HUDEP-2 (cell line): ENCODE results near the gene AHNAK2.
"Not testable (repeated sequence)": the region's sequence is repeated elsewhere in the genome, so short reads cannot be mapped to it uniquely, and the experiment has no call there.

ENCODE experiments used
- DNase-seq, 76 experiments: peaks; one replicate each; lab custom pipeline; 2025; ENCODE audit not compliant: unreplicated experiment in 76 of 76; lab: John Stamatoyannopoulos, UW

Gene AHNAK2

DNA sequence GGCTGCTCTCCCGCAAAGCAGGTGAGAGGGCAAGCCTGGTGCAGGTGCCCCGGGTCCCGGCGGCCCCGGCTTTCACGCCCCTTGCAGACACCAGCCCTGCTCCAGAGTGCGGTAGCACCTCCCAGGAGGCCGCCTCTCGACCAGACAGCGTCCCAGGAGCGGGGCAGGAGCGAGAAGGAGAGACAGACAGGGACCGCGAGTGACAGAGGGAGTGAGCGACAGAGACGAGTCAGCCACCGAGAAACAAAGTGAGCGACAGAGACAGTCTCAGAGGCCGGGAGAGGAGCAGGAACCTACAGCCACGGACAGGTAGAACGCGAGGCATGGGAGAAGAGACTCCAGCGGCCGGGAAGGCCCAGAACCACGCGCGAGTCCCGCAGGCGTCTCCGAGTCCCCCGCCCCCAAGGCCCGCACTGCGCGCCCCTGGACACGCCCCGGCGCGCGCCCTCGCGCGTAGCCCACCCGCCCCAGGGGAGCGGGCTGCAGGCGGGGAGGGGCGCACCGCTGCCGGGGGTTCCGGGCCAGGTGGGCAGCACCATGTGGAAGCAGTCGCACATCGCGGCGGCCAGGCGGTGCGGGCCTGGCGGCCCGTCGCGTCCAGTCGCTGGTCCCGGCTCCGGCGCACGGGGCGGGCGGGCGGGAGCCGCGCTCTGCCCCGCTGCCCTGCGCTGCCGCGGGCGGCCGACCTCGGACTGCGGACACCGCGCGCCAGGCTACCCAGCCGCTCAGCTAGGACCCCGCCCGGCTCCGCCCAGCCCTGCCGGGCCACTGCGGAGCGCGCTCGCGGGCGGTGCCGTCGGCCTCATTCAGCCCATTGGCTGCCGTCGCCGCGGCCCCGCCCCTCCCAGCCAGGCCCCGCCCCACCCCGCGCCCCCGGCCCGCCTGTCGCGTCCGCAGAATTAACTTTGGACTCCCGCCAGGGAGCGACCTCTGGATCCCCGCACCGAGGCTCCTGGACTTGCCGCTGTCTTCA is at the start of gene AHNAK2:
Gene AHNAK2, minus strand, starts transcription at position 694 of the 973 bp plus-strand sequence. Its CDS starts 137 bp downstream, at position 557.
- DNase-seq, result peak in 63 of 76 experiments; percentile 17 to 83 (median 60)

DNA sequence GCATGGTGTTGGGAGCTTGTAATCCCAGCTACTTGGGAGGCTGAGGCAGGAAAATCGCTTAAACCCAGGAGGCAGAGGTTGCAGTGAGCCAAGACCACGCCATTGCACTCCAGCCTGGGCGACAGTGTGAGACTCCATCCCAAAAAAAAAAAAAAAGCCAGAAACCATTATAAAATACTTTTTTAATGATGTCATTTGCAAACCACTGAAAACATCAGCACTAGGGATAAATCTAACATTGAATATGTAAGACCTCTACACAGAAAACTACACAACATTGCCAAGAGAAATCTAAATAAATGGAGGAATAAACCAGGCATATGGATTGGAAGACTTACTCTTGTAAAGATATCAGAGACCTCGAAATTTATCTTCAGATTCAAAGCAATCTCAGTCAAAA is 49.5 kb upstream of the AHNAK2 start:
- not testable (repeated sequence) for DNase-seq

DNA sequence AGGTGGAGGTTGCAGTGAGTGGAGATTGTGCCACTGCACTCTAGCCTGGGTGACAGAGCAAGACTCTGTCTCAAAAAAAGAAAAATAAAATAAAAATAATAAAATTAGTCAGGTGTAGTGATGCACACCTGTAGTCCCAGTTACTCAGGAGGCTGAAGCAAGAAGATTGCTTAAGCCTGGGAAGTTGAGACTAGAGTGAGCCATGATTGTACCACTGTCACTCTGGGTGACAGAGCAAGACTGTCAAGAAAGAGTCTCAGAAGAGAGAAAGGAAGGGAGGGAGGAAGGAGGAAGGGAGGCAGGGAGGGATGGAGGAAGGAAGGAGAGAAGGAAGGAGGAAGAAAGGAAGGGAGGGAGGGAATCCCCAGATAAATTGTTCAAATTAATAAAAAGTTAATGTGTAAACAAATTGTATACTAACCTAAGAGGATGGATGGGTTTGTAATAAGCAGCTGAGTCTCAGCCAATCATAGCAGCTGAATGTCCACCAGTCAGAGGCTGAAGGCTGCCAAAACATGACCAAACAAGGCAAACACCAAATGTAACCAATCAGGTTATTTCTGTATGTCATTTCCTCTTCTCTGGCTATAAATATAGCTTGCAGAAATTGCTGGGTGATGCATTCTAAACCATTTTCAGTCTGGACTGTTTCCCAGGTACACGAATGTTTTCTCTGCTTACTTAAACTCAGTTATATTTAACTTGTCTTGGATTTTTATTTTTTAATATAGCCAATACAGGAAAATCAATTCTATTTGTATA is 48.8 kb upstream of the AHNAK2 start:
- DNase-seq, result no peak

DNA sequence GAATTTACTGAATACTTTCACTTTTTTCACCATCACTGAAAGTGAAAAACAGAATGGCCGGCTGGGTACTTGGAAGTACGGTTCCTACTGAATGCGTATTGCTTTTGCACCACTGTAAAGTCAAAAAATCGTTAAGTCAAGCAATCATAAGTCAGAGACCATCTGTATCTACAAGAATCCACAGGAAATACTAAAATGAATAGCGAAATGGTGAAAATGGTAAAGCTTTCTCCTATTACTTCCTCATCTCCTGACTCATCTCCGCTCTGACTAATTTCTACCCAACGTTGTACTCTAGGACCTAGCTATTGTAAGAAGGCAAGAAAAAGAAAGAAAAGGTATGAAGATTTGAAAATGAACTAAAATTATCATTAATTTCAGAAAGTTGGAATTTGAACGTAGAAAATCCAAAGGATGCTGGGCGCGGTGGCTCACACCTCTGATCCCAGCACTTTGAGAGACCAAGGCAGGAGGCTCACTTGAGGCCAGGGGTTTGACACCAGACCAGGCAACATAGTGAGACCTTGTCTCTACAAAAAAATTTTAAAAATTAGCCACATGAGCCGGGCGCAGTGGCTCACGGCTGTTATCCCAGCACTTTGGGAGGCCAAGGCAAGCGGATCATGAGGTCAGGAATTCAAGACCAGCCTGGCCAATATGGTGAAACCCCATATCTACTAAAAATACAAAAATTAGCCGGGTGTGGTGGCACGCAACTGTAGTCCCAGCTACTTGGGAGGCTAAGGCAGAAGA is 48.0 kb upstream of the AHNAK2 start:
- DNase-seq, result no peak

DNA sequence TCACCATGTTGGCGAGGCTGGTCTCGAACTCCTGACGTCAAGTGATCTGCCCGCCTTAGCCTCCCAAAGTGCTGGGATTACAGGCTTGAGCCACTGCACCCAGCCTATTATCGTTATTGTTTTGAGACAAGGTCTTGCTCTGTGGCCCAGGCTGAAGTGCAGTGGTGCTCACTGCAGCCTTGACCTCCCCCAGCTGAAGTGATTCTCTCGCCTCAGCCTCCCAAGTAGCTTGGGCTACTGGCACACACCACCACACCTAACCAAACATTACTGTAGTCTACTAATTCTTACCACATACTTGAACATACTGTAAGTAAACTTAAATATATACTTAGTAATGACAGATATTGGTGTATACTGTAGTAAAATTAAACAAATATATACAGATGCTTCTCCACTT is 47.3 kb upstream of the AHNAK2 start:
- DNase-seq, result no peak

DNA sequence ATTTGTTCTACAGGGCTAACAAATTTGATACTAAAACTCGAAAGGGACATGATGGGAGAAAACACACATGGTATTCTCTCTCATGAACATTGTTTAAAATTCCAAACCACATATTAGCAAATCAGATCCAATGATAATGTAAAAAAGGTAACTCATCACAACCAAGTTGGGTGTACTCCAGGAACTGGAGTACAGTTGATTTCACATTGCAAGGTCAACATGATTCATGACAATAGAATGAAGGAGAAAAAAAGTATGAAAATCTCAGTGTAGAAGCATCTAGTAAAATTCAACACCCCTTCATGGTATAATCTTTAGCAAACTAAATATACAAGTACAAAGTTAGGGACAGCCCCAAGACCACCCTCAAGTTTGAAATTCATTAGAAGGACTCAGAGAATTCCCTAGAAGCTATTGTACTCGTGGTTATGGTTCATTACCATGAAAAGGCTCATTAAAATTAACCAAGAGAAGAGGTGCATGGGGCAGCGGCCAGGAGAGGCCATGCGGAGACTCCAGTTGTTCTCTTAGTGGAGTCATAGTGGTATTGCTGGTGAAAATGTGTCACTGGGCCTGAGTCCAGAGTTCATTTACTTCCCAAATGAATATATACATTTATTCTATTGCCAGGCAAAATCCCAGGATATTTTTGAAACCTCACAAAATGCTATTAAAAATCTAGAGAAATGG is 45.8 kb upstream of the AHNAK2 start:
- no peak for DNase-seq

DNA sequence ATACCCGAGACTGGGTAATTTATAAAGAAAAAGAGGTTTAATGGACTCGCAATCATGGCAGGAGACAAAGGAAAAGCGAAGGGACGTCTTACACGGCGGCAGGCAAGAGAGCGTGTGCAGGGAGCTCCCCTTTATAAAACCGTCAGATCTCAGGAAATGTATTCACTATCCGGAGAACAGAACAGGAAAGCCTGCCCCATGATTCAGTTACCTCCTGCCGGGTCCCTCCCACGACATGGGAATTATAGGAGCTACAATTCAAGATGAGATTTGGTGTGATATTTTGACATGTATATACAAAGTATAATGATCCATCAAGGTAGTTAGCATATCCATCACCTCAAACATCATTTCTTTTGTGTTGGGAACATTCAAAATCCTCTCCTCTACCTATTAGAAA is 45.0 kb upstream of the AHNAK2 start:
- no peak for DNase-seq

DNA sequence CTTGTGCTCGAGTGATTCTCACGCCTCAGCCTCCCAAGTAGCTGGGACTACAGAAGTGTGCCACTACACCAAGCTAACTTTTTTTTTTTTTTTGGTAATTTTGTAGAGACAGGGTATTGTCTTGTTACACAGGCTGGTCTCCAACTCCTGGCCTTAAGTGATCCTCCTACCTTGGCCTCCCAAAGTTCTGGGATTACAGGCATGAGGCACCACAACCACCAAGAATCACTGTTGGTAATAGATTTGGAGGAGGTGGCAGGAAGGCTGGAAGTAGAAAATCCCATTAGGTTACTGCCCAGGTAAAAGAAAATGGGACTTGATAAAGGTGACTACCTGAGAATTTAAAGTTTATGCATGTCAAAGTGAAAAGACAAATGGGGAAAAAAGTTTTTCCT is 44.1 kb upstream of the AHNAK2 start:
- no peak for DNase-seq

DNA sequence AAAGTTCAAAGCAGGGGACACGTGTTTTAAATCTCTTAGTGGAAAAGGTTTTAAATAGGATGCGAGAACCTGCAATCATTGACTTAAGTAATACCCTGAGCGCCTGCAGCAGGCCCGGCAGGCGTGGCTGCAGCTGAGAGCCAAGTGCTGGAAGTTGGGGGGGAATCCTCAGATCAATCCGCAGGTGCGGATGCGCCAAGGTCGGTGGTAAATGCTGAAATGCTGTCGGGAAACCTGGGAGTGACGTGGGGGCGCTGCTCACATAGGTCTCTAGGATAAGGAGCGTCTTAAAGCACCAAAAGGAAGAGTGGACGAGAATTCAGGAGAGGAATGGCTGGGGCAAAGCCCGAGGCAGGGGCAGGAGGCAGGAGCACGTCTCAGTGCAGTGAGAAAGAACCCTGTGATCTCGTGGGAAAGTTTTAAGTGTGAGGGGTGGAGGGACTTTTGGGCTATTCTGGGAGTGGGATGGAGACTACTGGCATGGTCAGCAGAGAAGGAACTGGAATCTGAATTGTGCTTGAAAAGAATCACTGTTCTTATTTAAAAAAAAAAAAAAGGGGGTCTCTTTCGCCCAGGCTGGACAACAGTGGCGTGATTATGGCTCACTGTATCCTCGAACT is 43.6 kb upstream of the AHNAK2 start:
- peak in 25 of 76 experiments; percentile 5 to 60 (median 30) for DNase-seq

DNA sequence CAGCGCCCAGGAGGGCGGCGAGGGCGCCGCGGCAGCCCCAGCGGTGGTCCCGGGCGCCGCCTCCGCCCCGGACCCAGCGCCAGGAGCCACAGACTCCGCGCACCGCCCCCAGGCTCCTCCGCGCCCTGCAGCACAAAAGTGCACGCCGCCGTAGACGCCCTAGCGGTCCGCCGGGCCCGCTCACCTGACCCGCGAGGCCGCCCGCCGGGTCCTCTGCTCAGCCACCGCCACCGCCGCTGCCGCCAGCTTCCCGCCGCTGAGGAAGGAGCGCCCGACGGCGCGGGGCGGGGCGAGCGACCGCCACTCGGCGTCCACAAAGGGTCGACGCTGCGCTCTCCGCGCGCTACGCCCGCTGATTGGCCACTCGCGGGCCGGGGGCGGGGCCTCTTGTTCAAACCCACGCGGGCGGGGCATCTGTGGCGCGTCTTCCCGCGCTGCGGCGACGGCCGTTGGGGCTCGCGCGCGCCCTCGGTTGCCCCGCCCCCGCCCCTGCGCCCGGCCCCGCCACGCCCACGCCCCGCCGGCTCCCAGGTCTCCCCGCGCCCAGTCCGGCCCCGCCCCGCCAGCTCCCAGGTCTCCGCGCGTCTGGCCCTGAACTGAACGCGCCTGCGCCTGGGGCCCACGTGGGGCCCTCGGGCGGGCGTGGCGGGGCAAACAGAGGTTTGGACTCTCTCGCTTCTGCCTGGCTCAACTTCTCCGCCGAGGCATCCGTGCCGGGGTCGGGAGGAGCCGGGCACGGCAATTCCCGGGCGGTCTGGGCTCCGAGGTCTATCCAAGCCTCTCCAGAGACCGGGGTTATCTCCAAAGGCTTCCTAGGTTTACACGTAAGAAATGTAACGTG is 42.9 kb upstream of the AHNAK2 start, which contains the start of gene CDCA4:
Gene CDCA4, minus strand, starts transcription at position 269 of the 841 bp plus-strand sequence. CDS start 9,154 bp downstream, outside the sequence.
- DNase-seq, result peak in 74 of 76 experiments; percentile 23 to 100 (median 95)

DNA sequence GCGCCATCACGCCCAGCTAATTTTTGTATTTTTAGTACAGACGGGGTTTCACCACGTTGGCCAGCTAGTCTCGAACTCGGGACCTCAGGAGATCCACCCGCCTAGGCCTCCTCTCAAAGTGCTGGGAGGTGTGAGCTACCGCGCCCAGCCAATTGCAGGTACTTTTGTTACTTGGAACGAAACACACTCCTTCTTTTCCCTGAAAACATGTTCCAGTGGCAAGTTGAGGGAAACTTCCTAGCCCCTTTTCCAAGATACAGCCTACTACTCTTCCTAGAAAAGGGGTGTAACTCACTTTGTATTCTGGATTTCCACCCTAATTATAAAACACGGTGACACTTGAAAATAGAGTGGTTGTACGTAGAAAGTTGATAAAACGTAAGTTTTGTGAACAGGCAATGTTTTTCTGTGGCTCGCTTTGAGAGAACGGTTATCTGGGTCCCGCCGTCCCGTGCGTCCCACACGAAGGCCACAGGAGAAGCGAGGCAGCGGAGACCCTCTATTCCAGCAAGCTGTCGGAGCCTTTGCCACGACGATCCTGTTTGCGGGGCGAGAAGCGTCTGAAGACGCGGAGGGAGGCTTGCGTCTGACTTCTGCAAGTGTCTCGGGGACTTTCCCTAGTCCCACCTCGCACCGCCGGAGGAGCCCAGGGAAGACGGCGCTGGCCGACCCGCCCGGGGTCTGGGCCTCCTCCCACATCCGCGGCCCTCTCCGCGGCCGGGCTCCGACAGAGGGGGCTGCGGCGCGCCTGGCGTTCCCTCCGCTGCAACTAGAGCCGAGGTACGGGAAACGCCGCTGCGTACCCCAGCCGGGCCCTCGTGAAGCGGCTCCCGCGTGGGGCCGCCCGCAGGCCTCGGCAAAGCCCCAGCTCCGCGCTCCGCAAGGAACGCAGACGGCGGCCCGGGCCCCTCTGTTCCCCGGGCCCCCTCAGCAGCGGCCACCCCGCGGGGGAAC is 42.0 kb upstream of the AHNAK2 start:
- peak in 12 of 76 experiments; percentile 7 to 36 (median 19) for DNase-seq

DNA sequence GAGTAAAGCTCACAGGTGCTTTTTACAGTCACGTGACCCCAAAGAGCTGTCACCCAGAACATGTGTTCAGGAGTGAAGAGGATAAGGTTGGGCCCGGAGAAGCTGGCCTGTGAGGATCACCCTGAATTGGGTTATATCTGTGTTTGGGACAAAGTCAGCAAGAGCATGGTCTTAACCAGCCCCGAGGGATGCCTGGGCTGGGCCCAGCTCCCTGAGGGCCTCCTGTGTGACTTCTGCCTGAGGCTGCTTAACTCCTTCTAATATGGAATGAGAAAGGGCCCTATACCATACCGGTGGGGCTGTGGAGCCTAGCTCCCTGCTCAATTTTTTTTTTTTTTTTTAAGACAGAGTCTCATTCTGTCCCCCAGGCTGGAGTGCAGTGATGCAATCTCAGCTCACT is 40.2 kb upstream of the AHNAK2 start:
- no peak for DNase-seq

DNA sequence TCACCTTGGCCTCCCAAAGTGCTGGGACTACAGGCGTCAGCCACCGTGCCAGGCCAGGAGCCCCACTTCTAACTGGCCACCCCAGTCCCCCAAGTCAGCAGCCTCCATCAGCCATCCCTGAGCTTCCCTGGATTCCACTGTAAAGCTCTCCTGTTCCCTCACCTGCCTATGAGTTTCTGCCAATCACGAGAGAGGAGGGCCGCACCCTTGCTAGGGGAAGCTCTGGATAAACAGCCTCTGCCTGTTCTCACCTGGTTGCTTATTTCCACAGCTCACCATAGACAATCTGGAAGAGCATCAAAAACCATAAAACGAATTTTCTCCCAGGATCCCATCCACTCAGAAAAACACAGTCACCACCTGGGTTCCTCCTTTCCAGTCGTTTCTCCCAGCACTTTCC is 37.7 kb upstream of the AHNAK2 start:
- no peak for DNase-seq

DNA sequence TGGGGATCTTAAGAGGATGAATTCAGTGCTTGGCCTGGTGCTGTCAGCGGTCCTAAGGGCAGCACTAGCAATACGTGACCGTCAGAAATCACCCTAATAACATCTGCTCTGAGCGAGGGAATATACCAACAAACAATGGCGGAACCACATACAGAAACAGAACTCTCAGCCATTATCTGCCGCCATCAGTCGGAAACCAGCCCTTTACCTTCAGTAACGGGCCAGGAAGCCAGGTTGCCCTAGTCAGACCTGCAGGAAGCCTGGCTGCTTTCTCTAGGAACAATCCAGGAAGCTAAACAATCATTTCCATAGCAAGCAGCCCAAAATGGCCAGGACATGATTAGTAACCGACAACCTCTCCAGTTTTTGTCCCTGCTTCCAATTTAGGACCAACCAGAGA is 37.1 kb upstream of the AHNAK2 start:
- DNase-seq, result no peak

DNA sequence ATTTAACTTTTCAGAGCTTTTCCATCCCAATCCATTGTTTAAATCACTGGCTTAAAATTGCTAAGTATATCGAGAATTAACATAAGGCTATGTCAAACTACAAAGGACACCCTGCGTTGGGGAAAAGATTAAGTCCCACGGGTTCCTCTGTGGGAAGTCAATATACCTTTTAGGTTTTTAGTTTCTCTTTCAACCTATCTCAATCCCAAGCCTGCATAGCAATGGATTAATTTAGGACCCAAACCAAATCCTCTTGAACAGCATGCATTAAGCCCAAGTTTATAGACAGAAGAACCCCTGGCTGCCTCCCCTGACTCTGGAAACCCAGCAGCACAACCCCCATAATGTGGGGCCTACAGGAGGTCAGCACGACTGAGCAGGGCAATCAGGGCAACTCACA is 36.5 kb upstream of the AHNAK2 start:
- no peak for DNase-seq

DNA sequence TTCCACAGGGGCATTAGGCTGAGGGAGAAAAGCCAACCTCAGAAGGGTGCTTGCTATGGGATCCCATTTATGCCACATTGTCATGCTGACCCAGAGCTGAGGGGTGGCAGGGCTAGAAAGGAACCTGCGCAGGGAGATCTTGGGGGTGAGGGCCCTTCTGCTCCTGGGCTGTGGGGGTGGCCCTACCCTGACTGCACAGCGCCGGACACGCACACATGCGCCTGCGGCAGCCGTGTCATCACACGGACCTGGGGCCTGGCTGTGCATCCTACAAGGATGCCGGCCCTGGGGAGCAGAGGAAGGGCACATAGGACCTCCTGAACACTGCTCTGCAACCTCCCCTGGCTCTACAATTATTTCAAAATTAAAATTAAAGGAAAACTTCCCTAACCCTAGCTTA is 35.9 kb upstream of the AHNAK2 start:
- DNase-seq, result no peak

DNA sequence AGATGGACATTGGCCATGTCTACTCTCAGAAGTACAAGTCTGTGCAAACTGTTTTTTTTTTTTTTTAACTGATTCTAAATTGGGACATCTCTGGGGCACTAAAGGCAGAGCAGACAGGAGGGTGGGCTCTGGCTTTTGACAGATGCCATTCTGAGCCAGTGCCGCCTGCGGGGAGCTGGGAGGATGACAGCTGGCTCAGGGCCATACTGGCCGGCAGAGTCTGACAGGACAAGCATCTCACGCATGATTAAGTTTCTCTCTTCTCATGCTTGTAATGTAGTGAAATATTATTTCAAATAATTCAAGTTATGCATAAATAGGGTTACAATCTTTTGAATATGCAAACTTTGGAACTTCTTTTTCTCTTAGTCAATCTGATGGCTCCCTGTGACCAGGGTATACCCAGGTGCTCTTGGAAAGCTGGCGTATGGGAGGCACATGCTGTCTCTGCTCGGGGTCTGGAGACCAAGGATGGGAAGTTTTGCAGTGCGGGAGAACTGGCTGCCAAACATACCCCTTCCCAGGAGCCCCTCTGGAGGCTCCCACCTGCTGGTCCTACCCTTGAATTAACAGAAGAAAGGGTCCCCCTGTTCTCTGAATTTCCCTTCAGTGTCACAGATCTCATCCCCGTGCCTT is 35.1 kb upstream of the AHNAK2 start:
- peak in 10 of 76 experiments; percentile 3 to 23 (median 14) for DNase-seq
